ENCODE measurements around the gene THRAP3. TPM values are rescaled to one million over a fixed set of nuclear protein-coding genes. Genes with fewer than 3 reads are reported as not detected.

The THRAP3 gene
- total RNA-seq, 2 donors from 2014 or later, result 64.3 to 66.4 TPM

- Histone ChIP-seq H3K36me3 (no peaks in the 10 kb centered on the region), H3K27ac (peak overlapping the region in 1 of 2 donors; percentile 84), H3K4me3 (no peak overlapping the region), H3K9me3 (no peaks in the 10 kb centered on the region), H3K4me1 (peaks cover 0 to 25% of the 10 kb centered on the region in 2 donors), H3K27me3 (no peaks in the 10 kb centered on the region)
- no peak for TF ChIP-seq CTCF (IDR thresholded peaks at IDR 0.05)
- DNase-seq (ENCODE audit: low spot score), result no peak
Observed at GRCh38 chr1:36198641-36199040, 25.6 kb upstream of the THRAP3 start.

GRCh38 chr1:36199934-36200741 lies 24.1 kb upstream of the THRAP3 start:
- no peaks in the 10 kb centered on the region for H3K27me3 ChIP-seq
- peak; percentile 73 for DNase-seq (ENCODE audit: low spot score)
- H3K9me3 ChIP-seq, result no peaks in the 10 kb centered on the region
- H3K4me1 ChIP-seq, result peaks cover 0 to 37% of the 10 kb centered on the region in 2 donors
- peak overlapping the region in 1 of 2 donors; percentile 5 for H3K4me3 ChIP-seq
- H3K36me3 ChIP-seq, result no peaks in the 10 kb centered on the region
- no peak for TF ChIP-seq CTCF (IDR thresholded peaks at IDR 0.05)
- peak overlapping the region; percentile 76 to 84 for H3K27ac ChIP-seq

DNA sequence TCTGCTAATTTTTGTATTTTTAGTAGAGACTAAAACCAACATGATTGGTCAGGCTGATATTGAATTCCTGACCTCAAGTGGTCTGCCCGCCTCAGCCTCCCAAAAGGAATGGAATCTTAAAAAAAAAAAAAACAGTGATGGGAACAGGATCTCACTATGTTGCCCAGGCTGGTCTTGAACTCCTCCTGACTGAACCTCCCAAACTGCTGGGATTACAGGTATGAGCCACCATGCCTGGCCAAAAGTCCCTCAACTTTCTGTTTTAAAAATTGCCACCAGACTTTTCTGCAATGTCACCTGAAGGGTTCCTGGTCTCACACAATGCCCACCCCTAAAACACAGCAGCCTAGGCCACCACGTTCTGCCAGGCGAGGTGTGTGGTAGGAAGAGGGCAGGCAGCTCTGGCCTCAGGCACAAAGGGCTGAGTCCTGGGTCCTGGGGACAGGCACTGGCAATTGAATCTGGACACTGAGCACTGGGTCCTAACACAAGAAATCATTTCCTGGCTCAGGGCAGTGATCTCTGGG lies 21.2 kb upstream of the THRAP3 start:
- Histone ChIP-seq H3K9me3 (no peaks in the 10 kb centered on the region), H3K27ac (peak overlapping the region; percentile 86 to 94), H3K27me3 (no peaks in the 10 kb centered on the region), H3K4me3 (no peak overlapping the region), H3K4me1 (peaks cover 0 to 64% of the 10 kb centered on the region in 2 donors), H3K36me3 (no peaks in the 10 kb centered on the region)
- TF ChIP-seq CTCF (IDR thresholded peaks at IDR 0.05), result no peak
- no peak for DNase-seq (ENCODE audit: low spot score)

DNA sequence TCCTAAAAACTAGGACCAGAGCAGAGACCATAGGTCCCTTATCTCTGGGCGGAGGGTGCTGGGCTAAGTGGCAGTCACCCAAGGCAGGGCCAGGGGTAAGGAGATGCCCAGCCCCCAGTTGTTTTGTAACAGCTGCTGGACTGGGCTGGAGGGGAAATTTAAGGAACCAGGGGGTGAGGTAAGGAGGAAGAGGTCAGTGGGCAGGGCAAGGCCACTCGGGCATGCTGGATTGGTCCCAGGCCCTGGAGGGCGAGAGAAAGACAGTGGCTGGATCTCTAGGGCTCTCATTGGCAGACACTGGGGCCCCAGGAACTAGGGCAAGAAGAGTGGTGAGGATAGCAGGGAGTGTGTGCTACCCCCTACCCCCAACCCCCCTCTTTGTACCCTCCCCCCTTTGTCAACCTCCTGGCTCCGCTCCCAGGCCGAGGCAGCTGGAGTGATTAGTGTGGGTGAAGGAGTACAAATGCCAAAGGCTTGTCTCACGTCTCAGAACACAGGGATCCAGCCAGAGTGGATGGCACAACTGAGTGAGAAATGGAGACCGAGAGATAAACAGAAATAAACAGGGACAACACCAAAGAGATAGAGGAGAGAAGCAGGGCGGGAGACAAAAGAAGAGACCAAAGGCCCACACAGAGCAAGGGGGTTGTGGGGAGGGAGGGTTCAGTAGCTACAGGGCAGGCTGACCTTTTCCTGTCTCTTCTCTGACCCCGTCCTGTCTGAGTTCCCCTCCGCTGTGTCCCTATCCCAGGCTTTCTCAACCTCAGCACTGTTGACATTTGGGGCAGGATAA lies 20.5 kb upstream of the THRAP3 start:
- no peaks in the 10 kb centered on the region for H3K27me3 ChIP-seq
- no peaks in the 10 kb centered on the region for H3K9me3 ChIP-seq
- TF ChIP-seq CTCF (IDR thresholded peaks at IDR 0.05), result no peak
- H3K27ac ChIP-seq, result peak overlapping the region; percentile 86 to 94
- H3K36me3 ChIP-seq, result no peaks in the 10 kb centered on the region
- H3K4me3 ChIP-seq, result no peak overlapping the region
- peaks cover 0 to 66% of the 10 kb centered on the region in 2 donors for H3K4me1 ChIP-seq
- DNase-seq (ENCODE audit: low spot score), result peak; percentile 78

DNA sequence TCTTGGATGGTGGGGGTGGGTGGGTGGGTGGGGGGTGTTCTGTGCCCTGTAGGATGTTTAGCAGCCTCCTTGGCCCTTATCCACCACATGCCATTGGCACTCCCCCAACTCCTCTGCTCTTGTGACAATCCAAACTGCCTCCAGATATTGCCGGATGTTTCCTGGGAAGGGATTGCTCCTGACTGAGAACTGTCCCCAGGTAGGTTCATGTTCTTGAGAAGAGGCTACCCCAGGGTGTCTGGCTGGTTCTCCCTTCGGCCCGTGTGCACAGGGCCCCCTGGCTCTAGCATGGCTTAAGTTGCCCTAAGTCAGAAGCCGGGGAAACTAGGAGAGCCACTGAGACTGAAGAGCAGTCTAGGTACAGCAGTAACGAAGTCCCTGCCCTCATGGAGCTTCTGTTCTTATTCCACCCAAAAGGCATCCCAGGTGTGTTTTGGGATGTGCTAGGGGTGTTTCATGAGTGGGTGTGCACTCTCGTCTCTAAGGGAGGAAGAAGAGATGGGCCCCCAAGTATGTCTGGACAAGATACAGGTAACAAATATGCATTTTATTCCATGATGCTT lies 19.8 kb upstream of the THRAP3 start:
- Histone ChIP-seq H3K4me3 (no peak overlapping the region), H3K27ac (peak overlapping the region; percentile 86 to 94), H3K9me3 (no peaks in the 10 kb centered on the region), H3K27me3 (no peaks in the 10 kb centered on the region), H3K4me1 (peaks cover 0 to 71% of the 10 kb centered on the region in 2 donors), H3K36me3 (no peaks in the 10 kb centered on the region)
- peak; percentile 68 for DNase-seq (ENCODE audit: low spot score)
- TF ChIP-seq CTCF (IDR thresholded peaks at IDR 0.05), result no peak
